Psoas muscle (tissue), 8 donors: Measurements from ENCODE around the gene CLPSL1. TPM values are rescaled to one million over a fixed set of nuclear protein-coding genes. Genes with fewer than 3 reads are reported as not detected.
A peak's percentile ranks its signal among the peaks of the same experiment; 100 is the strongest.

ENCODE experiments used
- ATAC-seq, 4 donors: fragments of 200-7000 bp; cut with Tn5 transposase; one replicate each; pipeline ENCODE4 v1.9.1; 2020; ENCODE audit warnings: moderate library complexity in 3 of 4, mild to moderate bottlenecking in 2 of 4
- DNase-seq, 2 donors: peaks; one replicate each; pipeline ENCODE4 v3.0.0-alpha.2; 2020
- H3K27ac ChIP-seq: fragments of 200-600 bp; one replicate; pipeline ENCODE4 v1.8.0; 2022
- H3K27me3 ChIP-seq, 3 donors: fragments of 200-600 bp in 1 of 3; one replicate each; pipeline versions ENCODE4 v1.6.1 to v1.8.0; 2013 to 2022; ENCODE audit warnings: low read length in 2 of 3, mild to moderate bottlenecking in 2 of 3, moderate library complexity in 1 of 3; ENCODE audit not compliant: insufficient read depth in 3 of 3
- H3K36me3 ChIP-seq, 2 donors: fragments of 200-600 bp in 1 of 2; one replicate each; pipeline versions ENCODE4 v1.6.1 to v1.8.0; 2013 to 2022; ENCODE audit warnings: low read depth in 1 of 2, mild to moderate bottlenecking in 1 of 2, moderate library complexity in 1 of 2; ENCODE audit not compliant: insufficient read depth in 1 of 2
- H3K4me1 ChIP-seq: fragments of 200-600 bp; one replicate; pipeline ENCODE4 v1.8.0; 2022
- H3K4me3 ChIP-seq: fragments of 200-600 bp; one replicate; pipeline ENCODE4 v1.8.0; 2022; ENCODE audit warnings: mild to moderate bottlenecking
- H3K9me3 ChIP-seq: fragments of 200-600 bp; one replicate; pipeline ENCODE4 v1.8.0; 2022
- CTCF ChIP-seq: fragments of 200-600 bp; IDR thresholded peaks from one replicate; pipeline ENCODE4 v1.8.0; 2022; ENCODE audit warnings: antibody characterized with exemption
- WGBS, 3 donors: extraction: QIAGEN DNeasy Blood & Tissue Kit; methylation state at CpG; one replicate each; pipeline versions ENCODE4 v1.1.6 to v1.1.7; 2013; 5-methylcytosine and 5-hydroxymethylcytosine counted together
- intact Hi-C, 2 donors: fragments of 100-400 bp; cut with DNase I; formaldehyde crosslinking; loops; one replicate each; pipeline versions ENCODE4 v1.11.0 to v1.14.2; 2022
- polyA plus RNA-seq, 3 donors: library from polyadenylated mRNA; stranded (reverse); fragments of 200-250 nt; gene quantifications; one replicate each; pipeline ENCODE4 v1.2.3, GENCODE V29; 2013
- total RNA-seq, 4 donors: library from RNA; stranded (reverse); fragmentation: NEBNext Ultra II Directional in 2 of 4; extraction: Animal tissue kit (Norgen Biotek cat#: 25700) in 2 of 4; gene quantifications; one replicate each; pipeline versions ENCODE4 v1.2.1 to v1.2.4, GENCODE V29; 2021 to 2023
- donor health status: healthy with polysubstance abuse.
- donor health status: DM: no; HTN: no; CAD: no; lungs with moderate emphysema.
- donor health status: Bipolar disorder and iron deficiency.
- donor health status: healthy.
- donor health status: DM: yes; HTN: yes; CAD: no.
- donor health status: DM: no; HTN: no; CAD: no.
- donor health status: DM: no; HTN: no; CAD: no.
- donor health status: DM: yes; HTN: yes; CAD: no.

CLPSL1 gene
- total and polyA plus RNA-seq, 7 donors = not detected

- H3K27me3 ChIP-seq = peaks cover 0 to 2% (median 0%) of the 10 kb centered on the region in 3 donors
- intact Hi-C loops = no loop called here
- DNase-seq (no peak), ATAC-seq (peak in 3 of 4 donors; percentile 54 to 61 (median 57))
- TF ChIP-seq CTCF = no peak
- no peaks in the 10 kb centered on the region for H3K36me3 ChIP-seq
- no peak overlapping the region for H3K27ac ChIP-seq
- H3K9me3 ChIP-seq = no peaks in the 10 kb centered on the region
- H3K4me1 ChIP-seq = no peaks in the 10 kb centered on the region
- 63 to 73% (median 68%) methylated on average over 6 of the region's 6 CpGs for WGBS, 3 donors
- no peak overlapping the region for H3K4me3 ChIP-seq
Measured at GRCh38 chr6:35754452-35755277, 26.2 kb upstream of the CLPSL1 start.

- H3K9me3 ChIP-seq = no peaks in the 10 kb centered on the region
- no peaks in the 10 kb centered on the region for H3K36me3 ChIP-seq
- intact Hi-C loops = no loop called here
- H3K4me1 ChIP-seq = no peaks in the 10 kb centered on the region
- DNase-seq (no peak), ATAC-seq (no peak)
- H3K27me3 ChIP-seq = peaks cover 0 to 10% (median 0%) of the 10 kb centered on the region in 3 donors
- 19 to 26% (median 25%) methylated on average over 3 of the region's 3 CpGs for WGBS, 3 donors
- no peak overlapping the region for H3K4me3 ChIP-seq
- H3K27ac ChIP-seq = no peak overlapping the region
- TF ChIP-seq CTCF = no peak
Measured at GRCh38 chr6:35755278-35755924, 25.4 kb upstream of the CLPSL1 start.

- H3K4me1 ChIP-seq = no peaks in the 10 kb centered on the region
- WGBS, 3 donors = 49 to 60% (median 49%) methylated on average over 10 of the region's 10 CpGs
- H3K36me3 ChIP-seq = no peaks in the 10 kb centered on the region
- H3K27ac ChIP-seq = no peak overlapping the region
- DNase-seq = no peak
- no peak overlapping the region for H3K4me3 ChIP-seq
- peaks cover 0 to 31% (median 0%) of the 10 kb centered on the region in 3 donors for H3K27me3 ChIP-seq
- intact Hi-C loops = no loop called here
- ATAC-seq = no peak
- no peaks in the 10 kb centered on the region for H3K9me3 ChIP-seq
- no peak for TF ChIP-seq CTCF
Measured at GRCh38 chr6:35757456-35758123, 23.2 kb upstream of the CLPSL1 start.

GRCh38 chr6:35759426-35759825 lies 21.4 kb upstream of the CLPSL1 start:
- TF ChIP-seq CTCF = no peak
- intact Hi-C loops = no loop called here
- WGBS, 3 donors = 76 to 85% (median 77%) methylated on average over 3 of the region's 3 CpGs

More at GRCh38 chr6:35759426-35759825, 21.4 kb upstream of the CLPSL1 start:
- H3K4me1 ChIP-seq = no peaks in the 10 kb centered on the region
- H3K27me3 ChIP-seq = peaks cover 0 to 49% (median 1%) of the 10 kb centered on the region in 3 donors
- no peaks in the 10 kb centered on the region for H3K36me3 ChIP-seq
- H3K4me3 ChIP-seq = no peak overlapping the region
- ATAC-seq (no peak), DNase-seq (no peak)
- no peak overlapping the region for H3K27ac ChIP-seq
- H3K9me3 ChIP-seq = no peaks in the 10 kb centered on the region
